Kidney tubule cell (primary cell): ENCODE results near the gene NKAIN1.
A peak's percentile ranks its signal among the peaks of the same experiment; 100 is the strongest.
"Not testable (repeated sequence)": the region's sequence is repeated elsewhere in the genome, so short reads cannot be mapped to it uniquely, and the experiment has no call there.

ENCODE experiments used
- DNase-seq: peaks from one replicate; pipeline ENCODE4 v3.0.0-alpha.2; 2018; ENCODE audit warnings: low spot score

Gene NKAIN1

GRCh38 chr1:31153423-31153822, 86.3 kb downstream of the NKAIN1 start:
- DNase-seq, result no peak

- DNase-seq, result peak; percentile 39
Observed at GRCh38 chr1:31152181-31152795, 87.4 kb downstream of the NKAIN1 start.

- peak; percentile 26 for DNase-seq
Observed at GRCh38 chr1:31151402-31151801, 88.3 kb downstream of the NKAIN1 start.

GRCh38 chr1:31148409-31148808, 91.3 kb downstream of the NKAIN1 start:
- DNase-seq, result no peak

DNA sequence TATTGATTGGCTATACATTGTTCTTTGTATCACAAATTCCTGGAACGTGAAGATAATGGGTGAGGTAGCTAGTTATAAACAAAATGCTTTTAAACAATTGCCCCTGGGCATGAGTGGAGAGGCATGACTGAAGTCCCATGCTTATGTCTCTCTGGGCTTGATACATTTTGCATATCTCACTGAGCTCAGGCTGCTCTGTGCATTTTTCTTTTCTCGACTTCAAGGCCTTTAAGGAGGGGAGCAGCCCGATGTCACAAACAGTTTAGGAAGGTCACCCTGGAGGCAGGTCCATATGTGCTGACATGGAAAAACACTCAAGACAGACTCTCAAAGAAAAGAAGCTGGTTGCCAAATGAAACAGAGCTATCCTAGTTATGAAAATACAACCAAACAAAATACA, 94.0 kb downstream of the NKAIN1 start:
- no peak for DNase-seq

DNA sequence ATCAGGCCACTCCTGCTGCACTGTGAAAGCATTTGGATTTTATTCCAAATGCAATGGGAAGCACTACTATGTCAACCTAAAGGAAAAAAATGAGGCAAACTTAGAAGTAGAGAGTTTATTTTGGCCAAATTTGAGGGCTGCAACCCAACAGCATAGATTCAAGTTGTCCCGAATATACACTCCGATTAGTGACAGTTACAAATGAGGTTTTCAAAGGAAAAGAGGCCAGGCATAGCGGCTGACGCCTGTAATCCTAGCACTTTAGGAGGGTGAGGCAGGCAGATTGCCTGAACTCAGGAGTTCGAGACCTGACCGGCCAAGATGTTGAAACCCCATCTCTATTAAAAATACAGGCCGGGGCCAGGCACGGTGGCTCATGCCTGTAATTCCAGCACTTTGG, 95.2 kb downstream of the NKAIN1 start:
- DNase-seq, result no peak

- DNase-seq, result no peak
Observed at GRCh38 chr1:31143455-31143854, 96.2 kb downstream of the NKAIN1 start.

GRCh38 chr1:31142406-31142805, 97.3 kb downstream of the NKAIN1 start:
- DNase-seq, result no peak

- no peak for DNase-seq
Observed at GRCh38 chr1:31140299-31140698, 99.4 kb downstream of the NKAIN1 start.

- DNase-seq, result not testable (repeated sequence)
Observed at GRCh38 chr1:31138797-31139521, 100.7 kb downstream of the NKAIN1 start.

DNA sequence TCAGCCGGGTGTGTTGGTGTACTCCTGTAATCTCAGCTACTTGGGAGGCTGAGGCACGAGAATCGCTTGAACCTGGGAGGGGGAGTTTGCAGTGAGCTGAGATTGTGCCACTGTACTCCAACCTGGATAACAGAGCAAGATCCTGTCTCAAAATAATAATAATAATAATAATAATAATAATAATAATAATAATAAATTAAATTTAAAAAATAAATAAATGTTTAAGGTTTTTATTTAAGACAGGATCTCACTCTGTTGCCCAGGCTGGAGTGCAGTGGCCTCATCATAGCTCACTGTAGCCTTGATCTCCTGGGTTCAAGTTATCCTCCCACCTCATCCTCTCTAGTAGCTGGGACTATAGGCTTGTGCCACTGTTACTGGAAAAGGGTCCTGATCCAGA, 101.8 kb downstream of the NKAIN1 start:
- not testable (repeated sequence) for DNase-seq

DNA sequence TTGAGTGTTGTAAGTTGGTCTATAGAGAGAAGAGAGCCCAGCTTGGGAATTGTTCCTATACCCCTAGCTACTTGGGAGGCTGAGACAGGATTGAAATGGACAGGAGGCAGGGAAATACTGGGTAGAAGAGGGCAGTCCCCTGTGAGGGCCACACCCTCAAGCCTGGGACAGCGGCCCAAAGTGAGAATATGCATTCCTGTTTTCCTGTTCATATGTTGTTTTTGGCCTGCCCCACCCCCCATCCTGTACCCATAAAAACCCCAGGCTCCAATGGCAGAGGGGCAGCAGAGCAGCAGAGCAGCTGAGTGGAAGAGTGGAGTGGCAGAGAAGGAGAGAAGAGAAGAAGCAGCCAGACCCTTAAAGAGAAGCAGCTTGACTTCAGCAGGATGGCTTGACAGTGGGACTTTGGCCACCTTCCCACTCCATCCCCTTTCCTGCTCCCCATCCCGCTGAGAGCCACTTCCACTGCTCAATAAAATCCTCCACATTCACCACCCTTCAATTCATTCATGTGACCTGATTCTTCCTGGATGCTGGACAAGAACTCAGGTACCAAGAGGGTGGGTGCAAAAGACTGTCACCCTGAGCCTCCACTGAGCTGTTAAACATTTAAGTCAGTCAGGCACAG, 103.6 kb downstream of the NKAIN1 start:
- no peak for DNase-seq

- no peak for DNase-seq
Observed at GRCh38 chr1:31133368-31133767, 106.3 kb downstream of the NKAIN1 start.
